Ovary (tissue), 9 donors: ENCODE results near the gene ROBO1. TPM values are rescaled to one million over a fixed set of nuclear protein-coding genes. Genes with fewer than 3 reads are reported as not detected.

ENCODE experiments used
- DNase-seq, 5 donors: peaks; one replicate each; pipeline ENCODE4 v3.0.0-alpha.2; 2019 to 2020
- H3K27ac ChIP-seq, 2 donors: fragments of 200-600 bp; one replicate each; pipeline versions ENCODE4 v1.5.1 to v1.8.0; 2019 to 2022
- H3K27me3 ChIP-seq: fragments of 200-600 bp; one replicate; pipeline ENCODE4 v1.8.0; 2022
- H3K36me3 ChIP-seq: fragments of 200-600 bp; sonication (generic); one replicate; pipeline ENCODE4 v1.5.1; 2019
- H3K4me1 ChIP-seq: one replicate; pipeline ENCODE4 v1.8.1; 2013; ENCODE audit warnings: mild to moderate bottlenecking, moderate library complexity; ENCODE audit not compliant: insufficient read depth
- H3K4me3 ChIP-seq: fragments of 200-600 bp; sonication (generic); one replicate; pipeline ENCODE4 v1.5.1; 2017
- H3K9me3 ChIP-seq, 2 donors: fragments of 200-600 bp in 1 of 2; sonication (generic) in 1 of 2; one replicate each; pipeline versions ENCODE4 v1.5.1 to v1.8.1; 2013 to 2019; ENCODE audit warnings: mild to moderate bottlenecking in 1 of 2, moderate library complexity in 1 of 2
- EP300 ChIP-seq: sonication (generic); formaldehyde crosslinking; IDR thresholded peaks from one replicate; pipeline ENCODE4 v1.6.1; 2017; ENCODE audit warnings: antibody characterized with exemption
- POLR2A ChIP-seq: fragments of 450-650 bp; IDR thresholded peaks from one replicate; pipeline ENCODE4 v1.6.1; 2017; ENCODE audit warnings: antibody characterized with exemption, mild to moderate bottlenecking, moderate library complexity
- WGBS, 3 donors: extraction: QIAGEN DNeasy Blood & Tissue Kit in 1 of 3; methylation state at CpG; one replicate each; pipeline versions ENCODE4 v1.1.5 to v1.1.7; 2013 to 2017; 5-methylcytosine and 5-hydroxymethylcytosine counted together
- intact Hi-C, 4 donors: fragments of 100-400 bp; cut with DNase I; formaldehyde crosslinking; loops; one replicate each; pipeline versions ENCODE4 v1.11.0 to v1.15.1; 2022 to 2023
- polyA plus RNA-seq, 2 donors: library from polyadenylated mRNA; stranded (reverse); fragments of 200-250 nt in 1 of 2; fragments of 350-450 nt in 1 of 2; fragmentation: Illumina TruSeq in 1 of 2; extraction: RNeasy Lipid Tissue Mini Kit (QIAGEN cat#74804) in 1 of 2; gene quantifications; one replicate each; pipeline ENCODE4 v1.2.3, GENCODE V29; 2013 to 2014
- total RNA-seq, 7 donors: library from RNA; depleted of rRNA in 2 of 7; stranded (reverse); fragments of >200 nt in 2 of 7; fragmentation: NEBNext Ultra II Directional in 3 of 7; extraction: Animal tissue kit (Norgen Biotek cat#: 25700) in 3 of 7; gene quantifications; one replicate each; pipeline versions ENCODE4 v1.1.0 to v1.2.4, GENCODE V29; 2016 to 2023
- TF ChIP-seq, protein P1 (sequence below), 3 donors: fragments of 450-650 bp in 2 of 3; fragments of 200-600 bp in 1 of 3; IDR thresholded peaks; one replicate each; pipeline versions ENCODE4 v1.5.1 to v1.8.0; 2016 to 2022; ENCODE audit warnings: antibody characterized with exemption in 3 of 3, mild to moderate bottlenecking in 1 of 3
- donor health status: DM: no; HTN: no; CAD: no; lungs with moderate emphysema.
- donor health status: DM: no; HTN: no; CAD: no.
- donor health status: Bipolar disorder and iron deficiency.
- donor health status: DM: yes; HTN: yes; CAD: no.
- donor health status: DM: no; HTN: no; CAD: no.
- donor health status: DM: yes; HTN: yes; CAD: no.

The ROBO1 gene
- total and polyA plus RNA-seq, 9 donors, result 17.2 to 49.5 (median 29.0) TPM

DNA sequence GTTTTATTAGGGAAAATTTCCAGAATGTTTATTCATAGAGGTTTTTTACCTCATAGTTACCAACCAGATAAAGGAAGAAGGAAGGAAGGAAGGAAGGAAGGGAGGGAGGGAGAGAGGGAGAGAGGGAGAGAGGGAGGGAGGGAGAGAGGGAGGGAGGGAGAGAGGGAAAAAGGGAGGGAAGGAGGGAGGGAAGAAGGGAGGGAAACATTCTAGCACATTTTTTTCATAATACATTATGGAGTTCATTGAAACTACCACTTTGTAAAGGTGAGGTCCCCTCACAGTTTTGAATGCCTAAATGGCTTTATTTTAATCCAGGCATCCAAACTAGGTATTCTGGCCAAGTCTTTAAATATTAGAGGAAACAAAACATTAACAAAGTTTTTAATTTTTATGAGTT, 1049.1 kb downstream of the ROBO1 start:
- H3K36me3 ChIP-seq, result no peaks in the 10 kb centered on the region
- intact Hi-C loops, result no loop called here
- no peaks in the 10 kb centered on the region for H3K4me1 ChIP-seq
- no peaks in the 10 kb centered on the region for H3K9me3 ChIP-seq
- no peak overlapping the region for H3K27ac ChIP-seq
- no peak for DNase-seq
- no peaks in the 10 kb centered on the region for H3K27me3 ChIP-seq
- no peak overlapping the region for H3K4me3 ChIP-seq
- no peak for TF ChIP-seq EP300

DNA sequence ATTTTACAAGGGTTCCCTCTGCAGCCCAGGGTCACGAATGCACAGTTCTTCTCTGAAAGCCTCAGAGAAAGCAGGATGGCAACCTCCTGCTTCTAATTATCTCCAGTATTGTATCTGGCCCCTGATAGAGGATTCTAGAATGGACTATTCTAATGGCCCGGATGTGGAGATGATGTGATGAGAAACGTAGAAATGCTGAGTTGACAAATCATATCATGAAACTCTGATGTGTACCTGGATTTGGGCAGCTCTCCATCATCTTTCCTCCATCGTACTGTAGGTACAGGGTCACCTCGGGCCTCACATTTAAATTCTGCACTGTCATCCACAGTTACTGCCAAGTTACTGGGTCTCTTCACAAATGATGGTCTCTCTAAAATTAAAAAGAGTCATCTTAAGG, 1050.8 kb downstream of the ROBO1 start:
- H3K9me3 ChIP-seq, result no peaks in the 10 kb centered on the region
- H3K27ac ChIP-seq, result no peak overlapping the region
- no peak overlapping the region for H3K4me3 ChIP-seq
- TF ChIP-seq, protein P1, sequence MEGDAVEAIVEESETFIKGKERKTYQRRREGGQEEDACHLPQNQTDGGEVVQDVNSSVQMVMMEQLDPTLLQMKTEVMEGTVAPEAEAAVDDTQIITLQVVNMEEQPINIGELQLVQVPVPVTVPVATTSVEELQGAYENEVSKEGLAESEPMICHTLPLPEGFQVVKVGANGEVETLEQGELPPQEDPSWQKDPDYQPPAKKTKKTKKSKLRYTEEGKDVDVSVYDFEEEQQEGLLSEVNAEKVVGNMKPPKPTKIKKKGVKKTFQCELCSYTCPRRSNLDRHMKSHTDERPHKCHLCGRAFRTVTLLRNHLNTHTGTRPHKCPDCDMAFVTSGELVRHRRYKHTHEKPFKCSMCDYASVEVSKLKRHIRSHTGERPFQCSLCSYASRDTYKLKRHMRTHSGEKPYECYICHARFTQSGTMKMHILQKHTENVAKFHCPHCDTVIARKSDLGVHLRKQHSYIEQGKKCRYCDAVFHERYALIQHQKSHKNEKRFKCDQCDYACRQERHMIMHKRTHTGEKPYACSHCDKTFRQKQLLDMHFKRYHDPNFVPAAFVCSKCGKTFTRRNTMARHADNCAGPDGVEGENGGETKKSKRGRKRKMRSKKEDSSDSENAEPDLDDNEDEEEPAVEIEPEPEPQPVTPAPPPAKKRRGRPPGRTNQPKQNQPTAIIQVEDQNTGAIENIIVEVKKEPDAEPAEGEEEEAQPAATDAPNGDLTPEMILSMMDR (IDR thresholded peaks at IDR 0.05), result no peak
- TF ChIP-seq EP300, result no peak
- TF ChIP-seq POLR2A, result no peak
- intact Hi-C loops, result no loop called here
- no peaks in the 10 kb centered on the region for H3K36me3 ChIP-seq
- no peak for DNase-seq
- H3K4me1 ChIP-seq, result no peaks in the 10 kb centered on the region
- 94 to 95% (median 95%) methylated on average over 5 of the region's 5 CpGs for WGBS, 3 donors
- no peaks in the 10 kb centered on the region for H3K27me3 ChIP-seq

DNA sequence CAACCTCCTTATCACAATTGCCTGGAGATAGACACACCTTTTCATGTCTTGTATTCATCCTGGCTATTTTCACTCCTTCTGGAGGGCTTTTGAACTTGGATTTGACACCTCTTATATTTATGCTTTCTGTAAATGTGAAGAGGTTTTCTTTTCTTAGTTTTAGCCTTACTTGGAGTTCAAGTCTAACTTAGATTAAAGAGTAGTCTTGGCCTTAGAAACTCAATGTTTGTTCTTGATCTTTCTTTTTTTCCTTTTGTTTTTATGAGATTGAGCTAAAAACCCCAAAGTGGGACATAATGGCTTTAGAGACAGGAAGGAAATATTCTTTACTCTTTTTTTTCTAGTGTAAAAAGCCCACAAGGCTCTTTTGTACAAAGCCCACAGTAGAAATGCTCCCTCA, 1054.9 kb downstream of the ROBO1 start:
- Histone ChIP-seq H3K4me1 (no peaks in the 10 kb centered on the region), H3K4me3 (no peak overlapping the region), H3K36me3 (no peaks in the 10 kb centered on the region), H3K9me3 (no peaks in the 10 kb centered on the region), H3K27me3 (no peaks in the 10 kb centered on the region), H3K27ac (no peak overlapping the region)
- no peak for DNase-seq
- TF ChIP-seq EP300 (no peak), POLR2A (no peak)
- TF ChIP-seq, protein P1 (IDR thresholded peaks at IDR 0.05), result no peak
- intact Hi-C loops, result no loop called here

DNA sequence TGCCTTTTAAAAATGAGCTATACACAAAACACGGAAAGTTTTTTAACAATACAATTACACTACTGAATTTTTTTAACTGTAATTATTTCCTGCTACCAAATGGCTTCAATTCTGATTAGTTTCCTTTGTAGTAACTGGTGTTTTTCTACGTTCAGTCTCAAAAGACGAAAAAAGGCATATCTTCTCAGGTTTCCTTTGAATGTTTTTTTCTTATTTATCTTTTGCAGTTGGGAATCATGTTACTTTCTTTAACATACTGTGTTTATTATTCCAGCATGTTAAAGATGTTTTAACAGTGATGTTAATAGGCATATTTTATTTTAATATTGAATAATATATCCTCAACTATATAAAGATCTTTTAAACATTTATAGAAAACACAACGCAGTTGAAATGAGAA, 1055.5 kb downstream of the ROBO1 start:
- H3K27ac ChIP-seq, result no peak overlapping the region
- intact Hi-C loops, result no loop called here
- WGBS, 3 donors, result 43 to 54% (median 51%) methylated on average over 4 of the region's 4 CpGs
- H3K9me3 ChIP-seq, result no peaks in the 10 kb centered on the region
- no peaks in the 10 kb centered on the region for H3K36me3 ChIP-seq
- DNase-seq, result no peak
- no peak overlapping the region for H3K4me3 ChIP-seq
- H3K4me1 ChIP-seq, result no peaks in the 10 kb centered on the region
- no peak for TF ChIP-seq POLR2A
- TF ChIP-seq, protein P1 (IDR thresholded peaks at IDR 0.05), result no peak
- H3K27me3 ChIP-seq, result no peaks in the 10 kb centered on the region

DNA sequence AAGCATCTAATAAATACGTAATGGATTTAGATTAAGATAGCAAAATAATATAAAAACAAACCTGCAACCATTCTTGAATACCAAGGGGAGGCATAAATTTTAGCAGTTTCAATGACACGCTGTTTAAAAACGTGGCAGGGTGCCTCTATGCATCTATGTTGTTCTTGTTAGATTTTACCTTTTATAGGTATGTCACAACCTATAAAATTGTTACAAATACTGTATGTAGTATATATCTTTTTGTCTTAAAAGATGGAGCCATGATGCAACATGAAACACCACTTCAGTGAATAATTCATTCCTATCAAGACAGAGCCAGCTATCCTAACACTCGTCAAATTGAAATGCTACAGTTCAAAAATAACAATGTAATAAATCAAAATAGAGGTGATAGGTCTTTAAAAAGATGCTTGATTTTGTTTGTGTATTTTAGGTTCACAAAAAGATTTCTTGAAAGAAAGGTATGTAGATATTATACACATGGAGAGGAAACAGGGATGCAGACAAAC, 1059.2 kb downstream of the ROBO1 start:
- intact Hi-C loops, result no loop called here
- no peaks in the 10 kb centered on the region for H3K4me1 ChIP-seq
- no peak overlapping the region for H3K27ac ChIP-seq
- DNase-seq, result no peak
- TF ChIP-seq, protein P1 (IDR thresholded peaks at IDR 0.05), result no peak
- TF ChIP-seq POLR2A, result no peak
- no peak for TF ChIP-seq EP300
- H3K27me3 ChIP-seq, result no peaks in the 10 kb centered on the region
- H3K9me3 ChIP-seq, result no peaks in the 10 kb centered on the region
- no peak overlapping the region for H3K4me3 ChIP-seq
- no peaks in the 10 kb centered on the region for H3K36me3 ChIP-seq
- WGBS, 3 donors, result 89 to 91% (median 90%) methylated on average over 4 of the region's 4 CpGs
